SU-DHL-6 (cell line): ENCODE measurements around the gene ZMYND8.

Source experiments
- H2AFZ ChIP-seq: fragments of 200-600 bp; sonication (generic); 2 replicates; pipeline ENCODE4 v1.6.1; 2014; ENCODE audit warnings: low read depth, mild to moderate bottlenecking, moderate library complexity, mixed read lengths, antibody characterized with exemption, low read length; ENCODE audit not compliant: severe bottlenecking
- H3F3A ChIP-seq: fragments of 200-600 bp; shearing (Covaris generic); 2 replicates; pipeline ENCODE4 v1.6.0; 2016; ENCODE audit warnings: antibody characterized with exemption, mild to moderate bottlenecking; ENCODE audit not compliant: insufficient read depth
- H3K27ac ChIP-seq: fragments of 200-600 bp; sonication (generic); 2 replicates; pipeline ENCODE4 v1.5.1; 2016; ENCODE audit warnings: low read depth, mild to moderate bottlenecking, low read length, moderate library complexity, mixed read lengths
- H3K27me3 ChIP-seq: fragments of 200-600 bp; sonication (generic), shearing (Covaris generic); 2 replicates; pipeline ENCODE4 v1.6.0; 2014; ENCODE audit warnings: mild to moderate bottlenecking, low read length
- H3K36me3 ChIP-seq: fragments of 200-600 bp; sonication (generic); 2 replicates; pipeline ENCODE4 v1.6.1; 2014; ENCODE audit warnings: mild to moderate bottlenecking, low read length, mixed read lengths
- H3K4me2 ChIP-seq: fragments of 300-600, 200-600 bp; shearing (Covaris generic), sonication (generic); 2 replicates; pipeline ENCODE4 v1.6.0; 2014; ENCODE audit warnings: low read length, low read depth, mild to moderate bottlenecking; ENCODE audit not compliant: poor library complexity, severe bottlenecking
- H3K4me3 ChIP-seq: fragments of 200-600 bp; sonication (generic); 2 replicates; pipeline ENCODE4 v1.5.1; 2014; ENCODE audit warnings: antibody characterized with exemption, low read length, mild to moderate bottlenecking, mixed read lengths; ENCODE audit not compliant: insufficient read depth, poor library complexity, severe bottlenecking
- H3K79me2 ChIP-seq: fragments of 200-600 bp; sonication (generic); 2 replicates; pipeline ENCODE4 v1.6.1; 2014; ENCODE audit warnings: mild to moderate bottlenecking, low read length, moderate library complexity; ENCODE audit not compliant: insufficient read depth
- H3K9ac ChIP-seq: fragments of 200-600 bp; sonication (generic); 2 replicates; pipeline ENCODE4 v1.7.0; 2014; ENCODE audit warnings: mild to moderate bottlenecking, low read length
- H3K9me2 ChIP-seq: fragments of 200-600 bp; sonication (generic); replicated peaks from 2 replicates; pipeline ENCODE4 v1.6.1; 2014; ENCODE audit warnings: low read length; ENCODE audit not compliant: insufficient read depth
- H3K9me3 ChIP-seq: fragments of 200-600 bp; sonication (generic); 2 replicates; pipeline ENCODE4 v1.6.1; 2014; ENCODE audit warnings: low read length, mixed read lengths; ENCODE audit not compliant: insufficient read depth
- H4K20me1 ChIP-seq: fragments of 200-600 bp; sonication (generic); 2 replicates; pipeline ENCODE4 v1.6.1; 2014; ENCODE audit warnings: low read depth, mild to moderate bottlenecking, antibody characterized with exemption, low read length, moderate library complexity, mixed read lengths
- CTCF ChIP-seq: fragments of 200-600 bp; sonication (generic); IDR thresholded peaks from one replicate; pipeline ENCODE4 v1.5.1; 2017; ENCODE audit warnings: antibody characterized with exemption, mild to moderate bottlenecking, low read length, moderate library complexity; ENCODE audit not compliant: insufficient read depth, poor library complexity, severe bottlenecking
- EZH2phosphoT487 ChIP-seq: fragments of 200-600 bp; sonication (generic), shearing (Covaris generic); conservative IDR thresholded peaks from 2 replicates; pipeline ENCODE4 v1.6.1; 2018; ENCODE audit warnings: mild to moderate bottlenecking, antibody characterized with exemption, low read length, moderate library complexity, mixed read lengths

Gene ZMYND8

GRCh38 chr20:47220161-47220582 lies 136.3 kb downstream of the ZMYND8 start:
- Histone ChIP-seq H3K4me2 (no peak overlapping the region), H3K36me3 (peaks cover 30% of the 10 kb centered on the region), H3K27ac (no peak overlapping the region), H2AFZ (no peak overlapping the region), H3K4me3 (no peak overlapping the region), H3K27me3 (no peaks in the 10 kb centered on the region), H3K79me2 (no peaks in the 10 kb centered on the region), H3K9me2 (no peaks in the 10 kb centered on the region), H3K9ac (no peak overlapping the region), H4K20me1 (no peaks in the 10 kb centered on the region), H3K9me3 (no peaks in the 10 kb centered on the region), H3F3A (peaks cover 4% of the 10 kb centered on the region; the same call in 1 of the 2 replicates)
- TF ChIP-seq CTCF, result peak; percentile 73
- TF ChIP-seq EZH2phosphoT487, result no peak

GRCh38 chr20:47217482-47218446 lies 138.7 kb downstream of the ZMYND8 start:
- no peak overlapping the region for H2AFZ ChIP-seq
- 0 out of 2 replicates have a peak, but pooled peaks cover 4% of the 10 kb centered on the region for H3F3A ChIP-seq
- peaks cover 33% of the 10 kb centered on the region for H3K36me3 ChIP-seq
- no peaks in the 10 kb centered on the region for H3K79me2 ChIP-seq
- no peak overlapping the region for H3K4me2 ChIP-seq
- H3K27me3 ChIP-seq, result no peaks in the 10 kb centered on the region
- no peaks in the 10 kb centered on the region for H3K9me2 ChIP-seq
- H4K20me1 ChIP-seq, result no peaks in the 10 kb centered on the region
- no peaks in the 10 kb centered on the region for H3K9me3 ChIP-seq
- no peak overlapping the region for H3K9ac ChIP-seq
- no peak for TF ChIP-seq EZH2phosphoT487
- TF ChIP-seq CTCF, result no peak
- no peak overlapping the region for H3K4me3 ChIP-seq
- no peak overlapping the region for H3K27ac ChIP-seq

- Histone ChIP-seq H2AFZ (no peak overlapping the region), H4K20me1 (no peaks in the 10 kb centered on the region), H3K4me3 (no peak overlapping the region), H3K27ac (no peak overlapping the region), H3K79me2 (no peaks in the 10 kb centered on the region), H3K27me3 (no peaks in the 10 kb centered on the region), H3K9me2 (no peaks in the 10 kb centered on the region), H3K4me2 (no peak overlapping the region), H3K9ac (no peak overlapping the region), H3F3A (0 out of 2 replicates have a peak, but pooled peaks cover 4% of the 10 kb centered on the region), H3K9me3 (no peaks in the 10 kb centered on the region), H3K36me3 (peaks cover 34% of the 10 kb centered on the region)
- TF ChIP-seq EZH2phosphoT487 (no peak), CTCF (no peak)
Measured at GRCh38 chr20:47216819-47217410, 139.6 kb downstream of the ZMYND8 start.
